ENCODE results near the gene CAMK2B.

Gene CAMK2B

GRCh38 chr7:44325201-44325671 is at the start of gene CAMK2B:
CAMK2B (minus strand) TSS chr7:44325594; CDS start chr7:44325421, 173 bp downstream.
- no peak for DNase-seq
- TF ChIP-seq GATA1 (IDR thresholded peaks at IDR 0.05; ENCODE audit: low read depth, low read length) (no peak), POLR2A (IDR thresholded peaks at IDR 0.05; ENCODE audit: low read length) (no peak)

- no peak for DNase-seq
- no peak for TF ChIP-seq GATA1 (IDR thresholded peaks at IDR 0.05; ENCODE audit: low read depth, low read length)
- TF ChIP-seq POLR2A (IDR thresholded peaks at IDR 0.05; ENCODE audit: low read length), result no peak
Measured at GRCh38 chr7:44374007-44374763, 48.8 kb upstream of the CAMK2B start.

GRCh38 chr7:44373418-44373740 is 48.0 kb upstream of the CAMK2B start:
- DNase-seq, result no peak
- TF ChIP-seq POLR2A (IDR thresholded peaks at IDR 0.05; ENCODE audit: low read length) (no peak), GATA1 (IDR thresholded peaks at IDR 0.05; ENCODE audit: low read depth, low read length) (no peak)

- TF ChIP-seq POLR2A (IDR thresholded peaks at IDR 0.05; ENCODE audit: low read length), result no peak
- TF ChIP-seq GATA1 (IDR thresholded peaks at IDR 0.05; ENCODE audit: low read depth, low read length), result no peak
- DNase-seq, result no peak
Measured at GRCh38 chr7:44372560-44373417, 47.4 kb upstream of the CAMK2B start.

GRCh38 chr7:44368885-44369284 is 43.5 kb upstream of the CAMK2B start:
- DNase-seq, result no peak
- no peak for TF ChIP-seq GATA1 (IDR thresholded peaks at IDR 0.05; ENCODE audit: low read depth, low read length)
- TF ChIP-seq POLR2A (IDR thresholded peaks at IDR 0.05; ENCODE audit: low read length), result no peak

GRCh38 chr7:44368455-44368854 is 43.1 kb upstream of the CAMK2B start:
- TF ChIP-seq POLR2A (IDR thresholded peaks at IDR 0.05; ENCODE audit: low read length) (no peak), GATA1 (IDR thresholded peaks at IDR 0.05; ENCODE audit: low read depth, low read length) (no peak)

GRCh38 chr7:44367475-44368043 is 42.2 kb upstream of the CAMK2B start:
- no peak for TF ChIP-seq GATA1 (IDR thresholded peaks at IDR 0.05; ENCODE audit: low read depth, low read length)
- no peak for TF ChIP-seq POLR2A (IDR thresholded peaks at IDR 0.05; ENCODE audit: low read length)

More at GRCh38 chr7:44368455-44368854, 43.1 kb upstream of the CAMK2B start:
- DNase-seq, result no peak

GRCh38 chr7:44366986-44367385 is 41.6 kb upstream of the CAMK2B start:
- no peak for DNase-seq
- TF ChIP-seq POLR2A (IDR thresholded peaks at IDR 0.05; ENCODE audit: low read length) (no peak), GATA1 (IDR thresholded peaks at IDR 0.05; ENCODE audit: low read depth, low read length) (no peak)

More at GRCh38 chr7:44367475-44368043, 42.2 kb upstream of the CAMK2B start:
- DNase-seq, result no peak

- TF ChIP-seq GATA1 (IDR thresholded peaks at IDR 0.05; ENCODE audit: low read depth, low read length) (no peak), POLR2A (IDR thresholded peaks at IDR 0.05; ENCODE audit: low read length) (no peak)
- no peak for DNase-seq
Measured at GRCh38 chr7:44353668-44354067, 28.3 kb upstream of the CAMK2B start.

GRCh38 chr7:44348851-44349781 is 23.7 kb upstream of the CAMK2B start:
- DNase-seq, result no peak
- TF ChIP-seq POLR2A (IDR thresholded peaks at IDR 0.05; ENCODE audit: low read length), result no peak

GRCh38 chr7:44348300-44348699 is 22.9 kb upstream of the CAMK2B start:
- peak; percentile 57 for DNase-seq

GRCh38 chr7:44347546-44348114 is 22.2 kb upstream of the CAMK2B start:
- TF ChIP-seq POLR2A (IDR thresholded peaks at IDR 0.05; ENCODE audit: low read length), result no peak
- no peak for TF ChIP-seq GATA1 (IDR thresholded peaks at IDR 0.05; ENCODE audit: low read depth, low read length)
- no peak for DNase-seq

More at GRCh38 chr7:44348300-44348699, 22.9 kb upstream of the CAMK2B start:
- TF ChIP-seq GATA1 (IDR thresholded peaks at IDR 0.05; ENCODE audit: low read depth, low read length) (no peak), POLR2A (IDR thresholded peaks at IDR 0.05; ENCODE audit: low read length) (no peak)

GRCh38 chr7:44346063-44346462 is 20.7 kb upstream of the CAMK2B start:
- TF ChIP-seq GATA1 (IDR thresholded peaks at IDR 0.05; ENCODE audit: low read depth, low read length) (no peak), POLR2A (IDR thresholded peaks at IDR 0.05; ENCODE audit: low read length) (no peak)
- no peak for DNase-seq

Data from erythroblast (primary cell).